ENCODE data around the gene MAPK8. TPM values are rescaled to one million over a fixed set of nuclear protein-coding genes. Genes with fewer than 3 reads are reported as not detected.

Gene MAPK8
- total RNA-seq, 1 donor from 2014 or later: 47.4 TPM

DNA sequence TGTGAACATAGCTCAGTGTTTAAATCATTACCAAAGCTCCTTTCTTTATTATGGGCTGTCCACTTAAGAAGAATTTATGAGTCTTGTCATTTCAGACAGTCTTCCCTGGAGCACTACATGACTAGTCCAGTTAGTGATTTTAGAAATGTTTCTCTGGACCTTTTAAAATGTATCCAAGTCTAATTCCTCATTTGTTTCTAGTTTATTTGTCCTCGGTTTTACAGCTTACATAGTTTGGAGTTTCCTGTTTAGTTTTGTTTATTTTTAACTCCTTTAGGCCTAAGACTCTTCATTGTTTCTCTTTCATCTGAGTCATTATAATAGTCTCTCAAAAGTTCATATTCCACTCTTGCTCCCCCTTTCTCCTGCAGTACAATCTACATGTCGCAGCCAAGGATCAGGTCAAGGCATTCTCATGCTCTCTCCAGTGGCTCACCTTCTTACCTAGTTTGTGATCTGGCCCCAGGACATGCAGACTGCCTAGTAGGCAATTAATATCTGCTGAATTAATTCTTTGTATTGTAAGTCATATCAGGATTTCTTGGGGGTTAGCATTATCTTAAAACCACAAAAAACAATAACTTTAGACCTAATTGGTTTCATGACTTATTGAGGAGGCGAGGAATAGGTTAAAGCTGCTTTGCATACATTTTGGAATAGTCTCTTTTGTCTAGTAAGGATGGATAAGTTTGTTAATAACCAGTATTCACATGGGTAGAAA is 93.8 kb downstream of the MAPK8 start:
- H3K9me3 ChIP-seq (ENCODE audit: insufficient read depth, low read depth, low read length): no peaks in the 10 kb centered on the region
- DNase-seq (ENCODE audit: low read depth) (peak; percentile 67), FAIRE-seq (peak; percentile 78)
- H3K27me3 ChIP-seq (ENCODE audit: insufficient read depth, low read length): no peaks in the 10 kb centered on the region
- TF ChIP-seq, protein P1, sequence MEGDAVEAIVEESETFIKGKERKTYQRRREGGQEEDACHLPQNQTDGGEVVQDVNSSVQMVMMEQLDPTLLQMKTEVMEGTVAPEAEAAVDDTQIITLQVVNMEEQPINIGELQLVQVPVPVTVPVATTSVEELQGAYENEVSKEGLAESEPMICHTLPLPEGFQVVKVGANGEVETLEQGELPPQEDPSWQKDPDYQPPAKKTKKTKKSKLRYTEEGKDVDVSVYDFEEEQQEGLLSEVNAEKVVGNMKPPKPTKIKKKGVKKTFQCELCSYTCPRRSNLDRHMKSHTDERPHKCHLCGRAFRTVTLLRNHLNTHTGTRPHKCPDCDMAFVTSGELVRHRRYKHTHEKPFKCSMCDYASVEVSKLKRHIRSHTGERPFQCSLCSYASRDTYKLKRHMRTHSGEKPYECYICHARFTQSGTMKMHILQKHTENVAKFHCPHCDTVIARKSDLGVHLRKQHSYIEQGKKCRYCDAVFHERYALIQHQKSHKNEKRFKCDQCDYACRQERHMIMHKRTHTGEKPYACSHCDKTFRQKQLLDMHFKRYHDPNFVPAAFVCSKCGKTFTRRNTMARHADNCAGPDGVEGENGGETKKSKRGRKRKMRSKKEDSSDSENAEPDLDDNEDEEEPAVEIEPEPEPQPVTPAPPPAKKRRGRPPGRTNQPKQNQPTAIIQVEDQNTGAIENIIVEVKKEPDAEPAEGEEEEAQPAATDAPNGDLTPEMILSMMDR (IDR thresholded peaks at IDR 0.05; ENCODE audit: insufficient read depth, low read depth, low read length): no peak
- no peak for TF ChIP-seq EZH2 (IDR thresholded peaks at IDR 0.05; ENCODE audit: insufficient read depth, low read length)
- H3K9me3 Mint-ChIP-seq (ENCODE audit: unreplicated experiment): no peaks in the 10 kb centered on the region
- peak overlapping the region; percentile 12 for H3K4me2 ChIP-seq (ENCODE audit: low read length)
- H3K36me3 Mint-ChIP-seq (ENCODE audit: low read depth, unreplicated experiment): no peaks in the 10 kb centered on the region
- H4K20me1 ChIP-seq (ENCODE audit: insufficient read depth, low read length): peaks cover 31% of the 10 kb centered on the region
- H3K4me1 Mint-ChIP-seq (ENCODE audit: low read depth, unreplicated experiment): peaks cover 21% of the 10 kb centered on the region
- H3K36me3 ChIP-seq (ENCODE audit: insufficient read depth, low read length): no peaks in the 10 kb centered on the region
- H3K9ac ChIP-seq (ENCODE audit: low read length): no peak overlapping the region
- H2AFZ ChIP-seq (ENCODE audit: low read depth, low read length): no peak overlapping the region
- no peaks in the 10 kb centered on the region for H3K27me3 Mint-ChIP-seq (ENCODE audit: low read depth, unreplicated experiment)
- no peak overlapping the region for H3K27ac ChIP-seq (ENCODE audit: low read depth, low read length)
- no peak overlapping the region for H3K4me3 Mint-ChIP-seq (ENCODE audit: unreplicated experiment)
- H3K4me1 ChIP-seq (ENCODE audit: insufficient read depth, low read length): peaks cover 4% of the 10 kb centered on the region
- H3K4me3 ChIP-seq (ENCODE audit: insufficient read depth, low read depth, low read length): no peak overlapping the region
- no peak overlapping the region for H3K27ac Mint-ChIP-seq (ENCODE audit: unreplicated experiment)
- peaks cover 43% of the 10 kb centered on the region for H3K79me2 ChIP-seq (ENCODE audit: insufficient read depth, low read length)

GRCh38 chr10:48400850-48401220 is 94.4 kb downstream of the MAPK8 start:
- Histone ChIP-seq H3K4me3 (ENCODE audit: insufficient read depth, low read depth, low read length) (no peak overlapping the region), H3K27me3 (ENCODE audit: insufficient read depth, low read length) (no peaks in the 10 kb centered on the region), H3K79me2 (ENCODE audit: insufficient read depth, low read length) (peaks cover 42% of the 10 kb centered on the region), H3K27ac (ENCODE audit: low read depth, low read length) (no peak overlapping the region), H4K20me1 (ENCODE audit: insufficient read depth, low read length) (peaks cover 31% of the 10 kb centered on the region), H3K4me1 (ENCODE audit: insufficient read depth, low read length) (peaks cover 4% of the 10 kb centered on the region), H3K4me2 (ENCODE audit: low read length) (no peak overlapping the region), H3K36me3 (ENCODE audit: insufficient read depth, low read length) (no peaks in the 10 kb centered on the region), H2AFZ (ENCODE audit: low read depth, low read length) (no peak overlapping the region), H3K9ac (ENCODE audit: low read length) (no peak overlapping the region), H3K9me3 (ENCODE audit: insufficient read depth, low read depth, low read length) (no peaks in the 10 kb centered on the region)
- H3K9me3 Mint-ChIP-seq (ENCODE audit: unreplicated experiment): no peaks in the 10 kb centered on the region
- no peak for TF ChIP-seq EZH2 (IDR thresholded peaks at IDR 0.05; ENCODE audit: insufficient read depth, low read length)
- TF ChIP-seq, protein P1 (IDR thresholded peaks at IDR 0.05; ENCODE audit: insufficient read depth, low read depth, low read length): no peak
- H3K4me1 Mint-ChIP-seq (ENCODE audit: low read depth, unreplicated experiment): peaks cover 21% of the 10 kb centered on the region
- no peak for DNase-seq (ENCODE audit: low read depth)
- H3K36me3 Mint-ChIP-seq (ENCODE audit: low read depth, unreplicated experiment): no peaks in the 10 kb centered on the region
- H3K27ac Mint-ChIP-seq (ENCODE audit: unreplicated experiment): no peak overlapping the region
- no peak overlapping the region for H3K4me3 Mint-ChIP-seq (ENCODE audit: unreplicated experiment)
- no peak for FAIRE-seq
- no peaks in the 10 kb centered on the region for H3K27me3 Mint-ChIP-seq (ENCODE audit: low read depth, unreplicated experiment)

- FAIRE-seq: no peak
- Mint-ChIP-seq H3K27ac (ENCODE audit: unreplicated experiment) (no peak overlapping the region), H3K27me3 (ENCODE audit: low read depth, unreplicated experiment) (no peaks in the 10 kb centered on the region), H3K36me3 (ENCODE audit: low read depth, unreplicated experiment) (no peaks in the 10 kb centered on the region), H3K9me3 (ENCODE audit: unreplicated experiment) (no peaks in the 10 kb centered on the region), H3K4me1 (ENCODE audit: low read depth, unreplicated experiment) (peaks cover 18% of the 10 kb centered on the region), H3K4me3 (ENCODE audit: unreplicated experiment) (no peak overlapping the region)
- Histone ChIP-seq H3K27me3 (ENCODE audit: insufficient read depth, low read length) (no peaks in the 10 kb centered on the region), H3K9ac (ENCODE audit: low read length) (no peak overlapping the region), H4K20me1 (ENCODE audit: insufficient read depth, low read length) (peaks cover 22% of the 10 kb centered on the region), H3K4me3 (ENCODE audit: insufficient read depth, low read depth, low read length) (no peak overlapping the region), H2AFZ (ENCODE audit: low read depth, low read length) (no peak overlapping the region), H3K27ac (ENCODE audit: low read depth, low read length) (no peak overlapping the region), H3K79me2 (ENCODE audit: insufficient read depth, low read length) (peaks cover 20% of the 10 kb centered on the region), H3K9me3 (ENCODE audit: insufficient read depth, low read depth, low read length) (no peaks in the 10 kb centered on the region), H3K4me1 (ENCODE audit: insufficient read depth, low read length) (peaks cover 8% of the 10 kb centered on the region), H3K36me3 (ENCODE audit: insufficient read depth, low read length) (no peaks in the 10 kb centered on the region), H3K4me2 (ENCODE audit: low read length) (no peak overlapping the region)
- TF ChIP-seq, protein P1 (IDR thresholded peaks at IDR 0.05; ENCODE audit: insufficient read depth, low read depth, low read length): no peak
- TF ChIP-seq EZH2 (IDR thresholded peaks at IDR 0.05; ENCODE audit: insufficient read depth, low read length): no peak
- DNase-seq (ENCODE audit: low read depth): no peak
Observed at GRCh38 chr10:48404646-48405045, 98.2 kb downstream of the MAPK8 start.
